A673 (cell line): ENCODE results near the gene RAB7B. TPM values are rescaled to one million over a fixed set of nuclear protein-coding genes. Genes with fewer than 3 reads are reported as not detected.

Source experiments
- BruUV-seq: library from RNA; stranded (reverse); fragments of 400-500 nt; replicated peaks from 2 replicates; lab custom pipeline; 2021; lab: Mats Ljungman, UMichigan
- CTCF ChIA-PET: fragments of 300-600 bp; sonication (Branson Sonifier 250); formaldehyde crosslinking; loops from one replicate; lab custom pipeline; 2022; ENCODE audit warnings: antibody characterized with exemption; lab: Charles Lee
- POLR2A ChIA-PET: fragments of 300-600 bp; sonication (Branson Sonifier 250); formaldehyde crosslinking; loops from one replicate; lab custom pipeline; 2022; ENCODE audit warnings: antibody characterized with exemption; ENCODE audit not compliant: low non-redundant PET; lab: Charles Lee
- DNase-seq: peaks from one replicate; pipeline ENCODE4 v3.0.0-alpha.2; 2015; ENCODE audit warnings: low spot score
- H3K27ac ChIP-seq: fragments of 200-600 bp; sonication (generic); 2 replicates; pipeline ENCODE4 v1.5.1; 2016; ENCODE audit warnings: mixed run types, low read depth, mild to moderate bottlenecking, mixed read lengths, antibody characterized with exemption, low read length; ENCODE audit not compliant: poor library complexity, severe bottlenecking
- H3K27me3 ChIP-seq: fragments of 200-600 bp; sonication (generic); replicated peaks from 2 replicates; pipeline ENCODE4 v1.6.1; 2017; ENCODE audit warnings: mixed run types, low read depth, mild to moderate bottlenecking, mixed read lengths, antibody characterized with exemption, low read length; ENCODE audit not compliant: insufficient read depth, poor library complexity
- H3K36me3 ChIP-seq: fragments of 200-600 bp; sonication (generic); 2 replicates; pipeline ENCODE4 v1.6.1; 2016; ENCODE audit warnings: mixed run types, mild to moderate bottlenecking, mixed read lengths, antibody characterized with exemption, low read length; ENCODE audit not compliant: insufficient read depth, poor library complexity, severe bottlenecking
- H3K4me1 ChIP-seq: fragments of 200-600 bp; sonication (generic); 2 replicates; pipeline ENCODE4 v1.6.1; 2017; ENCODE audit warnings: mixed run types, mild to moderate bottlenecking, mixed read lengths, antibody characterized with exemption, low read length; ENCODE audit not compliant: insufficient read depth, poor library complexity, severe bottlenecking
- H3K4me3 ChIP-seq: fragments of 200-600 bp; sonication (generic); 2 replicates; pipeline ENCODE4 v1.5.1; 2016; ENCODE audit warnings: low read depth, mixed run types, mild to moderate bottlenecking, mixed read lengths, low read length; ENCODE audit not compliant: poor library complexity, severe bottlenecking
- H3K9me3 ChIP-seq: fragments of 200-600 bp; sonication (generic); 2 replicates; pipeline ENCODE4 v1.6.1; 2016; ENCODE audit warnings: mixed run types, low read depth, mild to moderate bottlenecking, mixed read lengths, antibody characterized with exemption, low read length; ENCODE audit not compliant: poor library complexity, severe bottlenecking
- EZH2 ChIP-seq: fragments of 200-600 bp; sonication (generic); IDR thresholded peaks from 2 replicates; pipeline ENCODE4 v1.6.1; 2017; ENCODE audit warnings: borderline replicate concordance, low read depth, mild to moderate bottlenecking, mixed read lengths, antibody characterized with exemption, low read length; ENCODE audit not compliant: poor library complexity, severe bottlenecking
- intact Hi-C: fragments of 100-400 bp; cut with micrococcal nuclease; formaldehyde crosslinking; loops from one replicate; pipeline ENCODE4 v1.10.0; 2022; ENCODE audit not compliant: unreplicated experiment
- total RNA-seq: library from RNA; stranded (reverse); gene quantifications from 2 replicates; pipeline ENCODE4 v1.2.3, GENCODE V29; 2021
- TF ChIP-seq, protein P1 (sequence below): fragments of 300-800, 200-600 bp; sonication (generic); conservative IDR thresholded peaks from 2 replicates; pipeline ENCODE4 v1.5.1; 2017; ENCODE audit warnings: low read depth, mild to moderate bottlenecking, antibody characterized with exemption, low read length, moderate library complexity, mixed read lengths

RAB7B gene
- total RNA-seq, 1 experiment from 2014 or later = 0.11 TPM

DNA sequence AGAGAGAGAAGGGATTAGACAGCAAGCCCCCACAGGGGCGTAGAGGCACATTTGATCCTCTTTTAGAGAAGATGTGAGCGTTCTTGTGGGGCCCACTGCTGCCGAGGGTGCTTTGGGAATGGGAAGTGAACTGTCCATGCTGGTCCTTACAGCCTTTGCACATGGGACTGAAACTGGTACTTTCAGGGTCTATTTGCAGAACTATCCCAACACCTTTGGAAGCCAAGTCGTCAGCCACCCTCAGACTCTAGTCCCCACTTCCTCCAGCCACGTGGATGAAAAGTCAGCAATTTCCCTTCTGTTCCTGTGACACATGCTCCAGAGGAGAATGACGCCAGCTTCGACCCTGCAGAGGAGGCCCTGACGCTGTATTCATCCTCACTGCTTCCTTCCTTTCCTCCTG is 2.6 kb upstream of the RAB7B start:
- Histone ChIP-seq H3K27ac (no peak overlapping the region), H3K4me3 (no peak overlapping the region), H3K4me1 (peaks cover 4% of the 10 kb centered on the region), H3K9me3 (no peaks in the 10 kb centered on the region), H3K27me3 (no peaks in the 10 kb centered on the region), H3K36me3 (no peaks in the 10 kb centered on the region)
- intact Hi-C loops = no loop called here
- no peak for DNase-seq
- ChIA-PET POLR2A (no interaction called here), CTCF (no interaction called here)
- BruUV-seq = no TSS peak
- TF ChIP-seq, protein P1, sequence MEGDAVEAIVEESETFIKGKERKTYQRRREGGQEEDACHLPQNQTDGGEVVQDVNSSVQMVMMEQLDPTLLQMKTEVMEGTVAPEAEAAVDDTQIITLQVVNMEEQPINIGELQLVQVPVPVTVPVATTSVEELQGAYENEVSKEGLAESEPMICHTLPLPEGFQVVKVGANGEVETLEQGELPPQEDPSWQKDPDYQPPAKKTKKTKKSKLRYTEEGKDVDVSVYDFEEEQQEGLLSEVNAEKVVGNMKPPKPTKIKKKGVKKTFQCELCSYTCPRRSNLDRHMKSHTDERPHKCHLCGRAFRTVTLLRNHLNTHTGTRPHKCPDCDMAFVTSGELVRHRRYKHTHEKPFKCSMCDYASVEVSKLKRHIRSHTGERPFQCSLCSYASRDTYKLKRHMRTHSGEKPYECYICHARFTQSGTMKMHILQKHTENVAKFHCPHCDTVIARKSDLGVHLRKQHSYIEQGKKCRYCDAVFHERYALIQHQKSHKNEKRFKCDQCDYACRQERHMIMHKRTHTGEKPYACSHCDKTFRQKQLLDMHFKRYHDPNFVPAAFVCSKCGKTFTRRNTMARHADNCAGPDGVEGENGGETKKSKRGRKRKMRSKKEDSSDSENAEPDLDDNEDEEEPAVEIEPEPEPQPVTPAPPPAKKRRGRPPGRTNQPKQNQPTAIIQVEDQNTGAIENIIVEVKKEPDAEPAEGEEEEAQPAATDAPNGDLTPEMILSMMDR = no peak
- TF ChIP-seq EZH2 = no peak

DNA sequence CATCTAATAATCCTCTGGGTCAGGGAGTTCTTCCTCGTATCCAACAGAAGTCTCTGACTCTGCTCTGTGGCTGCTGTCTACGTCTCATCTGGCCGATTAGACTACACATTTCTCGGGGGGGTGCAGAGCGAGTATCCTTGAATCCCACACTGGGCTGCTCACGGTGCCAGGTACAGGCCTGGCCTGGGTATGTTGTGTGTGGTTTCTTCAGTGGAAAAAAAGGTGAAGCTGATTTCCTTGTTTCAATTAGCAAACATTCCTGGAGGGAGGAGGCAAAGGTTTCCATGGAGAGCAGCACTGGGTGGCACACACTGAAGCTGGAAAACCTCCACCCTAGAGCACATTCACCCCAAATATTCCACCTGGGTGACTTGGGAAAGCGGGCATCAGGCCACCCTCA is 2.0 kb upstream of the RAB7B start:
- no peaks in the 10 kb centered on the region for H3K9me3 ChIP-seq
- TF ChIP-seq, protein P1 = no peak
- no peak for TF ChIP-seq EZH2
- H3K4me1 ChIP-seq = peaks cover 4% of the 10 kb centered on the region
- H3K27ac ChIP-seq = no peak overlapping the region
- no peak for DNase-seq
- BruUV-seq = no TSS peak
- H3K4me3 ChIP-seq = no peak overlapping the region
- H3K27me3 ChIP-seq = no peaks in the 10 kb centered on the region
- no peaks in the 10 kb centered on the region for H3K36me3 ChIP-seq
- intact Hi-C loops = no loop called here
- POLR2A ChIA-PET = no interaction called here
- CTCF ChIA-PET = no interaction called here

DNA sequence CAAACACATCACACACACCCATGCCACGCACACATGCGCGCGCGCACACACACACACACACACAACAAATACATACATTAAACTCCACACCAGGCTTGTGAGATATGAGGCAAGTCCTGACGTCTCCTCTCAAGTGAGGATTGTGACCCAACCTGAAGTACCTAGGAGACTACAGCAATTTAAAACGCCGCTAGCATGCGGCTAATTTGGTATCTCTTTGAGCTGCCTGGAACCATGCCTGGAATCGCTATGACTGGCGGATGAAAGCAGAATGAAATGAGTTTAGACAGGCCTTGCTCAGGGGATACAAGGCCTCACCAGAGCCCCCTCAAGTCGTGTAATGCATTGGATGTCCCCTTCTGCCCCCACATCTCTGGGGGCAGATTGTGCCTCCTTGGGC is 1.6 kb upstream of the RAB7B start:
- Histone ChIP-seq H3K9me3 (no peaks in the 10 kb centered on the region), H3K36me3 (no peaks in the 10 kb centered on the region), H3K27me3 (no peaks in the 10 kb centered on the region), H3K4me3 (no peak overlapping the region), H3K4me1 (peaks cover 4% of the 10 kb centered on the region), H3K27ac (no peak overlapping the region)
- ChIA-PET CTCF (no interaction called here), POLR2A (no interaction called here)
- TF ChIP-seq, protein P1 = no peak
- no peak for TF ChIP-seq EZH2
- DNase-seq = peak; percentile 19
- no TSS peak for BruUV-seq
- intact Hi-C loops = no loop called here
